WTC11 (cell line): ENCODE data around the gene USP47.

ENCODE experiments used
- CTCF ChIP-seq: fragments of 200-600 bp; IDR thresholded peaks from 2 replicates; pipeline ENCODE4 v1.8.0; 2022; ENCODE audit warnings: antibody characterized with exemption
- MXD4 ChIP-seq: fragments of 250-450 bp; sonication (Bioruptor Pico); IDR thresholded peaks from 2 replicates; pipeline ENCODE4 v1.8.0; 2021; ENCODE audit warnings: mild to moderate bottlenecking, moderate library complexity, borderline replicate concordance
- PREB ChIP-seq: sonication (generic); formaldehyde crosslinking; IDR thresholded peaks from 2 replicates; pipeline ENCODE4 v1.8.1; 2022; ENCODE audit warnings: mild to moderate bottlenecking, missing genetic modification reagents, moderate library complexity, borderline replicate concordance
- SP1 ChIP-seq: sonication (generic); formaldehyde crosslinking; conservative IDR thresholded peaks from 2 replicates; pipeline ENCODE4 v1.8.1; 2022; ENCODE audit warnings: missing genetic modification reagents
- ZNF121 ChIP-seq: sonication (generic); formaldehyde crosslinking; IDR thresholded peaks from 2 replicates; pipeline ENCODE4 v1.8.0; 2023; ENCODE audit warnings: missing genetic modification reagents
- ZNF219 ChIP-seq: sonication (generic); formaldehyde crosslinking; IDR thresholded peaks from 2 replicates; pipeline ENCODE4 v1.8.0; 2023; ENCODE audit warnings: missing genetic modification reagents, mild to moderate bottlenecking, borderline replicate concordance
- ZNF263 ChIP-seq: sonication (generic); formaldehyde crosslinking; IDR thresholded peaks from 2 replicates; pipeline ENCODE4 v1.8.1; 2022; ENCODE audit warnings: low read depth, mild to moderate bottlenecking, moderate library complexity, missing genetic modification reagents
- ZSCAN18 ChIP-seq: fragments of 250-450 bp; sonication (Bioruptor Pico); IDR thresholded peaks from 2 replicates; pipeline ENCODE4 v2.1.2; 2022; ENCODE audit warnings: mild to moderate bottlenecking, moderate library complexity
- TF ChIP-seq, protein P1 (sequence below): sonication (generic); formaldehyde crosslinking; IDR thresholded peaks from 2 replicates; pipeline ENCODE4 v1.8.0; 2022; ENCODE audit warnings: missing genetic modification reagents
- TF ChIP-seq, protein P2 (sequence below): sonication (generic); formaldehyde crosslinking; conservative IDR thresholded peaks from 2 replicates; pipeline ENCODE4 v1.8.1; 2022; ENCODE audit warnings: mild to moderate bottlenecking, missing genetic modification reagents
- TF ChIP-seq, protein P3 (sequence below): sonication (generic); formaldehyde crosslinking; IDR thresholded peaks from 2 replicates; pipeline ENCODE4 v1.8.1; 2022; ENCODE audit warnings: low read depth, missing genetic modification reagents, borderline replicate concordance

DNA sequence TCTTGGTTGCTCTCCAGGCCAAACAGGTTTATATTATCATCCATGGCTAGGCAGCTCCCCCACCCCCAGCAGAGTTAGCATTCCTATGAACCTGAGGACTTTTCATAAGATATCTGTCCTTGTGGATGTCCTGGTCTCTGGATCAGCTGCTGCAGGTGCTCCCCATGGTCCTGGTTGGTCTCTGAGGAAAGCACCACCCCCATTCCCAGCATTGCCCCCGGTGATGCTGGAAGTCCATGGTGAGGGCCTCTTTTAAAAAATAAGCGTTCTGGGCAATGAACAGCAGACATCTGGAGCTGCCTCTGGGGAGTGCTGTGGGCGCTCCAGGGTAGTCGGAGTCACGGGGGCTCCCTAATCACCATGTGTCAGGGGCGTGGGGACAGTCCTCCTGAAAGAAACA is 140.1 kb downstream of the USP47 start:
- TF ChIP-seq CTCF: no peak
- no peak for TF ChIP-seq ZNF219 (CRISPR knock-in tag)
- TF ChIP-seq, protein P1, sequence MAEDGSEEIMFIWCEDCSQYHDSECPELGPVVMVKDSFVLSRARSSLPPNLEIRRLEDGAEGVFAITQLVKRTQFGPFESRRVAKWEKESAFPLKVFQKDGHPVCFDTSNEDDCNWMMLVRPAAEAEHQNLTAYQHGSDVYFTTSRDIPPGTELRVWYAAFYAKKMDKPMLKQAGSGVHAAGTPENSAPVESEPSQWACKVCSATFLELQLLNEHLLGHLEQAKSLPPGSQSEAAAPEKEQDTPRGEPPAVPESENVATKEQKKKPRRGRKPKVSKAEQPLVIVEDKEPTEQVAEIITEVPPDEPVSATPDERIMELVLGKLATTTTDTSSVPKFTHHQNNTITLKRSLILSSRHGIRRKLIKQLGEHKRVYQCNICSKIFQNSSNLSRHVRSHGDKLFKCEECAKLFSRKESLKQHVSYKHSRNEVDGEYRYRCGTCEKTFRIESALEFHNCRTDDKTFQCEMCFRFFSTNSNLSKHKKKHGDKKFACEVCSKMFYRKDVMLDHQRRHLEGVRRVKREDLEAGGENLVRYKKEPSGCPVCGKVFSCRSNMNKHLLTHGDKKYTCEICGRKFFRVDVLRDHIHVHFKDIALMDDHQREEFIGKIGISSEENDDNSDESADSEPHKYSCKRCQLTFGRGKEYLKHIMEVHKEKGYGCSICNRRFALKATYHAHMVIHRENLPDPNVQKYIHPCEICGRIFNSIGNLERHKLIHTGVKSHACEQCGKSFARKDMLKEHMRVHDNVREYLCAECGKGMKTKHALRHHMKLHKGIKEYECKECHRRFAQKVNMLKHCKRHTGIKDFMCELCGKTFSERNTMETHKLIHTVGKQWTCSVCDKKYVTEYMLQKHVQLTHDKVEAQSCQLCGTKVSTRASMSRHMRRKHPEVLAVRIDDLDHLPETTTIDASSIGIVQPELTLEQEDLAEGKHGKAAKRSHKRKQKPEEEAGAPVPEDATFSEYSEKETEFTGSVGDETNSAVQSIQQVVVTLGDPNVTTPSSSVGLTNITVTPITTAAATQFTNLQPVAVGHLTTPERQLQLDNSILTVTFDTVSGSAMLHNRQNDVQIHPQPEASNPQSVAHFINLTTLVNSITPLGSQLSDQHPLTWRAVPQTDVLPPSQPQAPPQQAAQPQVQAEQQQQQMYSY (CRISPR knock-in tag): no peak
- no peak for TF ChIP-seq ZNF263 (CRISPR knock-in tag)
- TF ChIP-seq, protein P2, sequence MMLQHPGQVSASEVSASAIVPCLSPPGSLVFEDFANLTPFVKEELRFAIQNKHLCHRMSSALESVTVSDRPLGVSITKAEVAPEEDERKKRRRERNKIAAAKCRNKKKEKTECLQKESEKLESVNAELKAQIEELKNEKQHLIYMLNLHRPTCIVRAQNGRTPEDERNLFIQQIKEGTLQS (CRISPR knock-in tag): no peak
- no peak for TF ChIP-seq MXD4 (CRISPR knock-in tag)
- TF ChIP-seq SP1: no peak
- TF ChIP-seq, protein P3, sequence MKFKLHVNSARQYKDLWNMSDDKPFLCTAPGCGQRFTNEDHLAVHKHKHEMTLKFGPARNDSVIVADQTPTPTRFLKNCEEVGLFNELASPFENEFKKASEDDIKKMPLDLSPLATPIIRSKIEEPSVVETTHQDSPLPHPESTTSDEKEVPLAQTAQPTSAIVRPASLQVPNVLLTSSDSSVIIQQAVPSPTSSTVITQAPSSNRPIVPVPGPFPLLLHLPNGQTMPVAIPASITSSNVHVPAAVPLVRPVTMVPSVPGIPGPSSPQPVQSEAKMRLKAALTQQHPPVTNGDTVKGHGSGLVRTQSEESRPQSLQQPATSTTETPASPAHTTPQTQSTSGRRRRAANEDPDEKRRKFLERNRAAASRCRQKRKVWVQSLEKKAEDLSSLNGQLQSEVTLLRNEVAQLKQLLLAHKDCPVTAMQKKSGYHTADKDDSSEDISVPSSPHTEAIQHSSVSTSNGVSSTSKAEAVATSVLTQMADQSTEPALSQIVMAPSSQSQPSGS (CRISPR knock-in tag): no peak
- TF ChIP-seq PREB (CRISPR knock-in tag): no peak
- no peak for TF ChIP-seq ZSCAN18
- TF ChIP-seq ZNF121 (CRISPR knock-in tag): no peak
